Ovary (tissue), 9 donors: Measurements from ENCODE around the gene C1orf21. TPM values are rescaled to one million over a fixed set of nuclear protein-coding genes. Genes with fewer than 3 reads are reported as not detected.

Experiments
- DNase-seq, 5 donors: peaks; one replicate each; pipeline ENCODE4 v3.0.0-alpha.2; 2019 to 2020
- H3K27ac ChIP-seq, 2 donors: fragments of 200-600 bp; one replicate each; pipeline versions ENCODE4 v1.5.1 to v1.8.0; 2019 to 2022
- H3K27me3 ChIP-seq: fragments of 200-600 bp; one replicate; pipeline ENCODE4 v1.8.0; 2022
- H3K36me3 ChIP-seq: fragments of 200-600 bp; sonication (generic); one replicate; pipeline ENCODE4 v1.5.1; 2019
- H3K4me1 ChIP-seq: one replicate; pipeline ENCODE4 v1.8.1; 2013; ENCODE audit warnings: mild to moderate bottlenecking, moderate library complexity; ENCODE audit not compliant: insufficient read depth
- H3K4me3 ChIP-seq: fragments of 200-600 bp; sonication (generic); one replicate; pipeline ENCODE4 v1.5.1; 2017
- H3K9me3 ChIP-seq, 2 donors: fragments of 200-600 bp in 1 of 2; sonication (generic) in 1 of 2; one replicate each; pipeline versions ENCODE4 v1.5.1 to v1.8.1; 2013 to 2019; ENCODE audit warnings: mild to moderate bottlenecking in 1 of 2, moderate library complexity in 1 of 2
- CTCF ChIP-seq, 3 donors: fragments of 450-650 bp in 2 of 3; fragments of 200-600 bp in 1 of 3; IDR thresholded peaks; one replicate each; pipeline versions ENCODE4 v1.5.1 to v1.8.0; 2016 to 2022; ENCODE audit warnings: antibody characterized with exemption in 3 of 3, mild to moderate bottlenecking in 1 of 3
- EP300 ChIP-seq: sonication (generic); formaldehyde crosslinking; IDR thresholded peaks from one replicate; pipeline ENCODE4 v1.6.1; 2017; ENCODE audit warnings: antibody characterized with exemption
- POLR2A ChIP-seq: fragments of 450-650 bp; IDR thresholded peaks from one replicate; pipeline ENCODE4 v1.6.1; 2017; ENCODE audit warnings: antibody characterized with exemption, mild to moderate bottlenecking, moderate library complexity
- WGBS, 3 donors: extraction: QIAGEN DNeasy Blood & Tissue Kit in 1 of 3; methylation state at CpG; one replicate each; pipeline versions ENCODE4 v1.1.5 to v1.1.7; 2013 to 2017; 5-methylcytosine and 5-hydroxymethylcytosine counted together
- intact Hi-C, 4 donors: fragments of 100-400 bp; cut with DNase I; formaldehyde crosslinking; loops; one replicate each; pipeline versions ENCODE4 v1.11.0 to v1.15.1; 2022 to 2023
- polyA plus RNA-seq, 2 donors: library from polyadenylated mRNA; stranded (reverse); fragments of 200-250 nt in 1 of 2; fragments of 350-450 nt in 1 of 2; fragmentation: Illumina TruSeq in 1 of 2; extraction: RNeasy Lipid Tissue Mini Kit (QIAGEN cat#74804) in 1 of 2; gene quantifications; one replicate each; pipeline ENCODE4 v1.2.3, GENCODE V29; 2013 to 2014
- total RNA-seq, 7 donors: library from RNA; depleted of rRNA in 2 of 7; stranded (reverse); fragments of >200 nt in 2 of 7; fragmentation: NEBNext Ultra II Directional in 3 of 7; extraction: Animal tissue kit (Norgen Biotek cat#: 25700) in 3 of 7; gene quantifications; one replicate each; pipeline versions ENCODE4 v1.1.0 to v1.2.4, GENCODE V29; 2016 to 2023
- donor health status: DM: no; HTN: no; CAD: no; lungs with moderate emphysema.
- donor health status: DM: no; HTN: no; CAD: no.
- donor health status: Bipolar disorder and iron deficiency.
- donor health status: DM: yes; HTN: yes; CAD: no.
- donor health status: DM: no; HTN: no; CAD: no.
- donor health status: DM: yes; HTN: yes; CAD: no.

Gene C1orf21
- total and polyA plus RNA-seq, 9 donors: 22.9 to 108 (median 59.4) TPM

- H3K4me3 ChIP-seq: no peak overlapping the region
- intact Hi-C loops: no loop called here
- H3K4me1 ChIP-seq: peaks cover 3% of the 10 kb centered on the region
- H3K36me3 ChIP-seq: no peaks in the 10 kb centered on the region
- no peak for TF ChIP-seq POLR2A
- TF ChIP-seq CTCF (IDR thresholded peaks at IDR 0.05): no peak
- no peak for TF ChIP-seq EP300
- peak overlapping the region; percentile 7 to 16 for H3K27ac ChIP-seq
- 7 to 16% (median 11%) methylated on average over 2 of the region's 2 CpGs for WGBS, 3 donors
- DNase-seq: no peak
- H3K27me3 ChIP-seq: no peaks in the 10 kb centered on the region
- H3K9me3 ChIP-seq: no peaks in the 10 kb centered on the region
Measured at GRCh38 chr1:184472136-184472535, 85.3 kb downstream of the C1orf21 start.

- no peak for DNase-seq
- no peaks in the 10 kb centered on the region for H3K9me3 ChIP-seq
- H3K27me3 ChIP-seq: no peaks in the 10 kb centered on the region
- TF ChIP-seq POLR2A (no peak), EP300 (no peak), CTCF (IDR thresholded peaks at IDR 0.05) (no peak)
- H3K36me3 ChIP-seq: no peaks in the 10 kb centered on the region
- H3K4me3 ChIP-seq: no peak overlapping the region
- no peak overlapping the region for H3K27ac ChIP-seq
- intact Hi-C loops: no loop called here
- peaks cover 2% of the 10 kb centered on the region for H3K4me1 ChIP-seq
- WGBS, 3 donors: 56 to 68% (median 58%) methylated on average over 9 of the region's 9 CpGs
Measured at GRCh38 chr1:184473176-184473966, 86.5 kb downstream of the C1orf21 start.

GRCh38 chr1:184476187-184476586 lies 89.4 kb downstream of the C1orf21 start:
- Histone ChIP-seq H3K4me1 (peaks cover 4% of the 10 kb centered on the region), H3K36me3 (no peaks in the 10 kb centered on the region), H3K27me3 (no peaks in the 10 kb centered on the region), H3K27ac (no peak overlapping the region), H3K4me3 (no peak overlapping the region), H3K9me3 (no peaks in the 10 kb centered on the region)
- WGBS, 3 donors: 70 to 86% (median 81%) methylated on average over 2 of the region's 2 CpGs
- TF ChIP-seq EP300 (no peak), CTCF (IDR thresholded peaks at IDR 0.05) (no peak), POLR2A (no peak)
- no peak for DNase-seq
- intact Hi-C loops: no loop called here

- Histone ChIP-seq H3K4me1 (peaks cover 20% of the 10 kb centered on the region), H3K4me3 (no peak overlapping the region), H3K27me3 (no peaks in the 10 kb centered on the region), H3K27ac (no peak overlapping the region), H3K36me3 (no peaks in the 10 kb centered on the region), H3K9me3 (no peaks in the 10 kb centered on the region)
- WGBS, 3 donors: 96 to 98% (median 97%) methylated on average over 14 of the region's 14 CpGs
- no peak for DNase-seq
- intact Hi-C loops: loop anchor here in 1 of 4 donors (10.0 kb wide), 1 partner anchor 145 kb away; no protein-coding TSS in a partner anchor
- TF ChIP-seq CTCF (IDR thresholded peaks at IDR 0.05) (no peak), POLR2A (no peak), EP300 (no peak)
Measured at GRCh38 chr1:184479435-184480167, 92.8 kb downstream of the C1orf21 start.
